ENCODE measurements around the gene MADCAM1.

The MADCAM1 gene

GRCh38 chr19:507286-508203 lies 11.3 kb downstream of the MADCAM1 start, which contains the start of gene TPGS1:
TSS of gene TPGS1 (plus strand) at chr19:507497. CDS start at chr19:507507, 10 bp downstream.
- in situ Hi-C loops (cut with MboI; ENCODE audit: low sequenced_read_pairs): no loop called here

GRCh38 chr19:508204-509150 lies 12.2 kb downstream of the MADCAM1 start:
- in situ Hi-C loops (cut with MboI; ENCODE audit: low sequenced_read_pairs): no loop called here

- in situ Hi-C loops (cut with MboI; ENCODE audit: low sequenced_read_pairs): no loop called here
Observed at GRCh38 chr19:510606-511100, 14.4 kb downstream of the MADCAM1 start.

GRCh38 chr19:511101-511851 lies 15.0 kb downstream of the MADCAM1 start:
- in situ Hi-C loops (cut with MboI; ENCODE audit: low sequenced_read_pairs): no loop called here

GRCh38 chr19:512547-513365 lies 16.5 kb downstream of the MADCAM1 start:
- in situ Hi-C loops (cut with MboI; ENCODE audit: low sequenced_read_pairs): no loop called here

GRCh38 chr19:513368-514165 lies 17.3 kb downstream of the MADCAM1 start:
- in situ Hi-C loops (cut with MboI; ENCODE audit: low sequenced_read_pairs): no loop called here

GRCh38 chr19:514166-514663 lies 17.9 kb downstream of the MADCAM1 start:
- in situ Hi-C loops (cut with MboI; ENCODE audit: low sequenced_read_pairs): no loop called here

- in situ Hi-C loops (cut with MboI; ENCODE audit: low sequenced_read_pairs): no loop called here
Observed at GRCh38 chr19:517721-518597, 21.7 kb downstream of the MADCAM1 start.

- in situ Hi-C loops (cut with MboI; ENCODE audit: low sequenced_read_pairs): no loop called here
Observed at GRCh38 chr19:518598-519231, 22.4 kb downstream of the MADCAM1 start.

GRCh38 chr19:519449-519865 lies 23.2 kb downstream of the MADCAM1 start:
- in situ Hi-C loops (cut with MboI; ENCODE audit: low sequenced_read_pairs): no loop called here

GRCh38 chr19:522726-523125 lies 26.4 kb downstream of the MADCAM1 start:
- in situ Hi-C loops (cut with MboI; ENCODE audit: low sequenced_read_pairs): no loop called here

- in situ Hi-C loops (cut with MboI; ENCODE audit: low sequenced_read_pairs): no loop called here
Observed at GRCh38 chr19:524062-524674, 27.9 kb downstream of the MADCAM1 start.

- in situ Hi-C loops (cut with MboI; ENCODE audit: low sequenced_read_pairs): no loop called here
Observed at GRCh38 chr19:525029-525428, 28.7 kb downstream of the MADCAM1 start.

GRCh38 chr19:525857-526419 lies 29.7 kb downstream of the MADCAM1 start:
- in situ Hi-C loops (cut with MboI; ENCODE audit: low sequenced_read_pairs): no loop called here

GRCh38 chr19:530134-531008 lies 34.1 kb downstream of the MADCAM1 start:
- in situ Hi-C loops (cut with MboI; ENCODE audit: low sequenced_read_pairs): no loop called here
